Suprapubic skin (tissue), 4 donors: Measurements from ENCODE around the gene ZNF778. TPM values are rescaled to one million over a fixed set of nuclear protein-coding genes. Genes with fewer than 3 reads are reported as not detected.

Source experiments
- DNase-seq, 2 donors: peaks; one replicate each; pipeline ENCODE4 v3.0.0-alpha.2; 2019; ENCODE audit warnings: low spot score in 2 of 2
- H3K27ac ChIP-seq: fragments of 200-600 bp; sonication (generic); one replicate; pipeline ENCODE4 v1.5.1; 2019
- H3K27me3 ChIP-seq: fragments of 200-600 bp; sonication (generic); one replicate; pipeline ENCODE4 v1.5.1; 2019
- H3K36me3 ChIP-seq: fragments of 200-600 bp; sonication (generic); one replicate; pipeline ENCODE4 v1.5.1; 2019
- H3K4me1 ChIP-seq: fragments of 200-600 bp; sonication (generic); one replicate; pipeline ENCODE4 v1.5.1; 2019
- H3K4me3 ChIP-seq: fragments of 200-600 bp; sonication (generic); one replicate; pipeline ENCODE4 v1.5.1; 2019; ENCODE audit warnings: mild to moderate bottlenecking
- H3K9me3 ChIP-seq: fragments of 200-600 bp; sonication (generic); one replicate; pipeline ENCODE4 v1.5.1; 2019
- CTCF ChIP-seq, 2 donors: fragments of 200-600 bp in 1 of 2; fragments of 450-650 bp in 1 of 2; sonication (generic) in 1 of 2; IDR thresholded peaks; one replicate each; pipeline ENCODE4 v1.5.1; 2016 to 2019; ENCODE audit warnings: antibody characterized with exemption in 2 of 2, mild to moderate bottlenecking in 1 of 2, moderate library complexity in 1 of 2
- EP300 ChIP-seq: sonication (generic); formaldehyde crosslinking; IDR thresholded peaks from one replicate; pipeline ENCODE4 v1.6.1; 2017; ENCODE audit warnings: antibody characterized with exemption
- POLR2A ChIP-seq, 2 donors: fragments of 450-650 bp; IDR thresholded peaks; one replicate each; pipeline ENCODE4 v1.6.1; 2017; ENCODE audit warnings: antibody characterized with exemption in 2 of 2, mild to moderate bottlenecking in 2 of 2, moderate library complexity in 2 of 2
- POLR2AphosphoS5 ChIP-seq, 3 donors: sonication (generic); formaldehyde crosslinking; IDR thresholded peaks; one replicate each; pipeline ENCODE4 v1.6.1; 2017; ENCODE audit warnings: antibody characterized with exemption in 3 of 3
- WGBS: methylation state at CpG from one replicate; pipeline ENCODE4 v1.1.5; 2018; 5-methylcytosine and 5-hydroxymethylcytosine counted together
- total RNA-seq, 4 donors: library from RNA; depleted of rRNA; stranded (reverse); fragments of >200 nt; gene quantifications; one replicate each; pipeline ENCODE4 v1.1.0, GENCODE V29; 2016

Gene ZNF778
- total RNA-seq, 4 donors from 2014 or later: 22.0 to 69.6 (median 26.0) TPM

DNA sequence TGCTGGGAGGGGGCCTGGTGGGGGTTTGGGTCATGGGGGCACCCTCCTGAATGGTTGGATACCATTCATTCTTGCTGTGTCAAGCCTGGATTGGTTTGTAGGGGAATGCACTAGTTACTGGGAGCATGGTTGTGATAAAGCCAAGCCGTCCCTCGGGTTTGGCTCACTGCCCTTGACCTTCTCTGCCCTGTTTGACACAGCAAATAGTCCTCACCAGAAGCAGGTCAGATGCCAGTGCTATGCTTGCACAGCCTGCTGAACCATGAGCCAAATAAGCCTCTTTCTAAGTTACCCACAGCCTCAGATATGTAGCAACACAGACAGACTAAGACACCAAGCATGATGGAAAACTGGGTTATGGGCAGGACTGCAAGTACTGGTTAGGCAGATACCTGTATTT is 14.6 kb downstream of the ZNF778 start:
- peaks cover 67% of the 10 kb centered on the region for H3K36me3 ChIP-seq
- H3K4me1 ChIP-seq: no peaks in the 10 kb centered on the region
- TF ChIP-seq EP300 (no peak), CTCF (IDR thresholded peaks at IDR 0.05) (no peak), POLR2AphosphoS5 (IDR thresholded peaks at IDR 0.05) (no peak), POLR2A (IDR thresholded peaks at IDR 0.05) (no peak)
- no peak overlapping the region for H3K27ac ChIP-seq
- no peaks in the 10 kb centered on the region for H3K9me3 ChIP-seq
- H3K4me3 ChIP-seq: no peak overlapping the region
- 94% methylated on average over 2 of the region's 2 CpGs for WGBS
- no peaks in the 10 kb centered on the region for H3K27me3 ChIP-seq
- DNase-seq: no peak

DNA sequence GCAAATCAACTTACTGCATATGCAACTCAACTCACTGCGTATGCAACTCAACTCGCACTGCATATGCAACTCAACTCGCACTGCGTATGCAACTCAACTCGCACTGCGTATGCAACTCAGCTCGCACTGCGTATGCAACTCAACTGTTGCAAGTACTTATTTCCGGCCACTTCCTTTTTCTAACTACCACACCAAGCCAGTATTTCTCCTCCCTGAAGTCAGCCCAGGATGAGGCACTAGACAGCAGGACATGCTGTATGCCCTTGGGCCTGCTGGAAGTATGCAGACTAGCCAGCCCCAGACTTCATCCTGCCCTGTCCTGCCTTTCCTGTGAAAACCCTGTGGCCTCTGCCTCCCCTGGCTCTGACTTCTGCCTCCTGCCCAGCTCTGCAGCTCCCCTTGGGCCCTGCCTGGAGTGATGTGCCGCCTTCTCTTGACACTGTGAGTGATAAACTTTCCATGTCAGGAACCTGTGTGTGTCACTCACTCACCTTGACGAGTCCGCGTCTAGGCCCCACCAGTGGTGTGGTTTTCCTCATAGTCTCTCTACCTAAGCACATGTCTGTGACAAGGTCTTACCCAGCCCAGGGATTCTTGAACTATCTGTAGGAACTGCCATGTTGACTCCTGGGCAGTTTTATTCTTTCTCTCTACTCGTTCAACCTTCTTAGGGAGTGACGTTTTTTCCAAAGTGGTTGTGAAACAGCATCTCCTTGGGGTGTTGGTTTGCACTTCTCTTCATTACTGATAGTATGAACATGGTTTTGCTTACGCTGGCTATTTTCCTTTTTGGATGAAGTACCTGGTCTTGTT is 16.4 kb downstream of the ZNF778 start:
- Histone ChIP-seq H3K27me3 (no peaks in the 10 kb centered on the region), H3K27ac (no peak overlapping the region), H3K36me3 (peaks cover 51% of the 10 kb centered on the region), H3K4me3 (no peak overlapping the region), H3K9me3 (no peaks in the 10 kb centered on the region), H3K4me1 (no peaks in the 10 kb centered on the region)
- 95% methylated on average over 16 of the region's 16 CpGs for WGBS
- TF ChIP-seq POLR2AphosphoS5 (IDR thresholded peaks at IDR 0.05) (no peak), CTCF (IDR thresholded peaks at IDR 0.05) (no peak), EP300 (no peak), POLR2A (IDR thresholded peaks at IDR 0.05) (no peak)
- no peak for DNase-seq

DNA sequence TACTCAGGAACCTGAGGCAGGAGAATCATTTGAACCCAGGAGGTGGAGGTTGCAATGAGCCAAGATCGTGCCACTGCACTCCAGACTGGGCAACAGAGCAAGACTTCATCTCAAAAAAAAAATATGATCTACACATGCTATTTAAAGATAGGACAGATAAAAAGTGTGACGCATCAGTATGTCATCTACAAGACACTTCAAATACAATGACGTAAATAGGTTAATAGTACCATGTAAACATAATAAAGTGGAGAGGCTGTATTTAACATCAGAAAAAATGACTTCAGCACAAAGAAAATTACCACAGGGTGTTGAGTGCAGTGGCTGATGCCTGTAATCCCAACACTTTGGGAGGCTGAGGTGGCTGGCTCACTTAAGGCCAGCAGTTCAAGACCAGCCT is 20.2 kb downstream of the ZNF778 start:
- Histone ChIP-seq H3K4me1 (peaks cover 4% of the 10 kb centered on the region), H3K27me3 (no peaks in the 10 kb centered on the region)

DNA sequence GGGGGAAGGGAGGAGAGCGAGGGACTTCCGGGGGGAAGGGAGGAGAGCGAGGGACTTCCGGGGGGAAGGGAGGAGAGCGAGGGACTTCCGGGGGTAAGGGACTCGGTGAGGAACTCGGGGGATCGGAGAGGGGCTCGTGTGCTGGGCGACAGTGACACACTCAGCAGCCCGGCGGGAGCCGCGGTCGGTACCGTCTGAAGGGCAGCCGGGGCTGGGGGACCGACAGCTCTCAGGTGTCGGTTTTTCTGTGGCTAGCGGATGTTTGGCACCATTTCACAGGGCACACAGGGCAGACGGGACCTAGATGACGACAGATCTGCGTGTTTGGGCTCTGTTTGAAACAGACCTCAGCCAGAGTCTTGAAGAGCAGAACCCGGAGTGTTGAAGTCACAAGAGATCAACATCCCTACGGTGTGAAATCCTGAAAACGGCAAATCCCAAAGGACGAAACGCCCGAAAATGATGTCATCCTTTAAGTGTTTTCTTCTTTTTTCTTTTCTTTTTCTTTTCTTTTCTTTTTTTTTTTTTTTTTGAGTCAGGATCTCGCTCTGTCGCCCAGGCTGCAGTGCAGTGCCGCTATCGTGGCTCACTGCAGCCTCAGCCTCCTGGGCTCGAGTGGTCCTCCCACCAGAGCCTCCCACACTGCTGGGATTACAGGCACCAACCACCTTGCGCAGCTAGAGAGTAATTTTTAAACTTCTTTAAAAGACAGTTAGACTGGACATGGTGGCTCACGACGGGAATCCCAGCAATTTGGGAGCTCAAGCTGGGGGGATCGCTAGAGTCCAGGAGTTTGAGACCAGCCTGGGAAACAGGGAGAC is 23.9 kb downstream of the ZNF778 start:
- TF ChIP-seq POLR2AphosphoS5 (IDR thresholded peaks at IDR 0.05) (peak in 2 of 3 donors; percentile 46 to 78), EP300 (no peak), POLR2A (IDR thresholded peaks at IDR 0.05) (peak in 1 of 2 donors; percentile 79)
- peak overlapping the region; percentile 94 for H3K27ac ChIP-seq

More for the DNA sequence above, 20.2 kb downstream of the ZNF778 start:
- H3K4me3 ChIP-seq: no peak overlapping the region
- no peak for DNase-seq
- WGBS: 81% methylated on average over 3 of the region's 3 CpGs
- no peak overlapping the region for H3K27ac ChIP-seq
- peaks cover 15% of the 10 kb centered on the region for H3K36me3 ChIP-seq
- no peaks in the 10 kb centered on the region for H3K9me3 ChIP-seq
- TF ChIP-seq CTCF (IDR thresholded peaks at IDR 0.05) (no peak), POLR2A (IDR thresholded peaks at IDR 0.05) (no peak), EP300 (no peak), POLR2AphosphoS5 (IDR thresholded peaks at IDR 0.05) (no peak)

DNA sequence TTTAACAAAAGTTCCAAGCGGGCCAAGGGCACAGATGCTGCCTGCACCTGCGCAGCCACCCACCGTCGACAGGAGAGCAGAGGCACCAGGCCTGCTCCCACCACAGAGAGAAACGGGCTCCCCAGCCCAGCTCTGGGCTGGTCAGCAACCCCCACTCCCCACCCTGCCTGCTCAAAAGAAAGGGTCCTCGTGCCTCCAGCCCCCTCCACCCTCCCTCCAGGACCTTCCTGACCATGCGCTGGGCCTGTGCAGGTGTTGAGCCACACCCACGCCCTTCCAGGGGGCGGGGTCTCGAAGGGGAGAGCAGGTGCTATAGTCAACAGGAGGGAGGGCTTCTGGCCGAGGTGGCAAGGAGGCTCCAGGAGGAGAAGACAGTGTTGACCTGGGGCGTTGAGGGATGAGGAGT is 25.3 kb downstream of the ZNF778 start:
- no peak overlapping the region for H3K4me3 ChIP-seq
- no peak overlapping the region for H3K27ac ChIP-seq
- H3K27me3 ChIP-seq: no peaks in the 10 kb centered on the region
- no peaks in the 10 kb centered on the region for H3K9me3 ChIP-seq
- peaks cover 13% of the 10 kb centered on the region for H3K4me1 ChIP-seq
- no peak for TF ChIP-seq EP300
- TF ChIP-seq CTCF (IDR thresholded peaks at IDR 0.05): no peak
- WGBS: 39% methylated on average over 10 of the region's 12 CpGs
- DNase-seq: no peak
- H3K36me3 ChIP-seq: no peaks in the 10 kb centered on the region

More for the DNA sequence above, 23.9 kb downstream of the ZNF778 start:
- peaks cover 4% of the 10 kb centered on the region for H3K4me1 ChIP-seq
- peak overlapping the region; percentile 66 for H3K4me3 ChIP-seq
- DNase-seq: peak; percentile 87 to 89
- 8% methylated on average over 37 of the region's 39 CpGs for WGBS
- no peaks in the 10 kb centered on the region for H3K9me3 ChIP-seq
- H3K36me3 ChIP-seq: no peaks in the 10 kb centered on the region
- H3K27me3 ChIP-seq: no peaks in the 10 kb centered on the region
